ENCODE data around the gene LRRC32.

Gene LRRC32

GRCh38 chr11:76624500-76625379 lies 45.8 kb downstream of the LRRC32 start:
- no peak for ATAC-seq
- TF ChIP-seq ZFP30 (CRISPR knock-in tag; IDR thresholded peaks at IDR 0.05) (no peak), CSDC2 (CRISPR knock-in tag; IDR thresholded peaks at IDR 0.05) (no peak), GLIS3 (CRISPR knock-in tag; IDR thresholded peaks at IDR 0.05) (no peak), RARB (CRISPR knock-in tag; IDR thresholded peaks at IDR 0.05) (no peak), ZNF8 (CRISPR knock-in tag; IDR thresholded peaks at IDR 0.05) (no peak)

- ATAC-seq, result no peak
- TF ChIP-seq OSR1 (CRISPR knock-in tag; IDR thresholded peaks at IDR 0.05) (no peak), ISL1 (CRISPR knock-in tag; IDR thresholded peaks at IDR 0.05) (no peak)
These were observed 46.6 kb downstream of the LRRC32 start for GRCh38 chr11:76623884-76624419.

- peak; percentile 47 for ATAC-seq
- no peak for TF ChIP-seq CSRNP3 (CRISPR knock-in tag; IDR thresholded peaks at IDR 0.05)
- no peak for TF ChIP-seq ZNF8 (CRISPR knock-in tag; IDR thresholded peaks at IDR 0.05)
- TF ChIP-seq ZFP30 (CRISPR knock-in tag; IDR thresholded peaks at IDR 0.05), result no peak
- TF ChIP-seq PATZ1 (CRISPR knock-in tag; IDR thresholded peaks at IDR 0.05; ENCODE audit: borderline replicate concordance), result no peak
- TF ChIP-seq ARNTL (CRISPR knock-in tag; IDR thresholded peaks at IDR 0.05; ENCODE audit: borderline replicate concordance, low read depth), result no peak
- TF ChIP-seq ZNF70 (CRISPR knock-in tag; IDR thresholded peaks at IDR 0.05), result no peak
- TF ChIP-seq ZFP3 (CRISPR knock-in tag; IDR thresholded peaks at IDR 0.05), result no peak
- TF ChIP-seq PPARA (CRISPR knock-in tag; IDR thresholded peaks at IDR 0.05; ENCODE audit: borderline replicate concordance), result no peak
- no peak for TF ChIP-seq ISL1 (CRISPR knock-in tag; IDR thresholded peaks at IDR 0.05)
These were observed 47.2 kb downstream of the LRRC32 start for GRCh38 chr11:76623171-76623883.

GRCh38 chr11:76622493-76623094 lies 48.0 kb downstream of the LRRC32 start:
- no peak for TF ChIP-seq TOX (CRISPR knock-in tag; IDR thresholded peaks at IDR 0.05; ENCODE audit: borderline replicate concordance)
- no peak for ATAC-seq

GRCh38 chr11:76621868-76622267 lies 48.7 kb downstream of the LRRC32 start:
- TF ChIP-seq PATZ1 (CRISPR knock-in tag; IDR thresholded peaks at IDR 0.05; ENCODE audit: borderline replicate concordance), result no peak
- TF ChIP-seq TOX (CRISPR knock-in tag; IDR thresholded peaks at IDR 0.05; ENCODE audit: borderline replicate concordance), result no peak
- TF ChIP-seq BACH2 (CRISPR knock-in tag; IDR thresholded peaks at IDR 0.05; ENCODE audit: borderline replicate concordance), result no peak
- TF ChIP-seq CSRNP3 (CRISPR knock-in tag; IDR thresholded peaks at IDR 0.05), result no peak
- no peak for TF ChIP-seq PPARA (CRISPR knock-in tag; IDR thresholded peaks at IDR 0.05; ENCODE audit: borderline replicate concordance)
- no peak for TF ChIP-seq TSHZ2 (CRISPR knock-in tag; IDR thresholded peaks at IDR 0.05)
- TF ChIP-seq ZC3H10 (CRISPR knock-in tag; IDR thresholded peaks at IDR 0.05), result no peak
- TF ChIP-seq CSDC2 (CRISPR knock-in tag; IDR thresholded peaks at IDR 0.05), result no peak
- TF ChIP-seq ESRRG (CRISPR knock-in tag; IDR thresholded peaks at IDR 0.05), result no peak
- TF ChIP-seq GLIS3 (CRISPR knock-in tag; IDR thresholded peaks at IDR 0.05), result no peak
- no peak for TF ChIP-seq ZNF8 (CRISPR knock-in tag; IDR thresholded peaks at IDR 0.05)
- TF ChIP-seq OSR1 (CRISPR knock-in tag; IDR thresholded peaks at IDR 0.05), result no peak
- no peak for TF ChIP-seq ZNF70 (CRISPR knock-in tag; IDR thresholded peaks at IDR 0.05)
- TF ChIP-seq TCF4 (CRISPR knock-in tag; IDR thresholded peaks at IDR 0.05; ENCODE audit: borderline replicate concordance), result no peak
- no peak for TF ChIP-seq ARNTL (CRISPR knock-in tag; IDR thresholded peaks at IDR 0.05; ENCODE audit: borderline replicate concordance, low read depth)
- ATAC-seq, result no peak

Measured in SK-N-SH treated with all-trans-retinoic acid at 6 μM for 48 hours (cell line).